ENCODE results near the gene SMURF1. TPM values are rescaled to one million over a fixed set of nuclear protein-coding genes. Genes with fewer than 3 reads are reported as not detected.

Gene SMURF1
- total RNA-seq, 4 donors from 2014 or later = 25.3 to 47.5 (median 36.5) TPM

- no peak for TF ChIP-seq CTCF (IDR thresholded peaks at IDR 0.05)
- intact Hi-C loops (cut with DNase I; ENCODE audit: low total_unique reads) = no loop called here
- in situ Hi-C loops (cut with MboI; ENCODE audit: low pct_ligation_motif_present in 1 of 4, low pct_unique_long_range_greater_than_20kb in 1 of 4, low sequenced_read_pairs in 3 of 4) = no loop called here
- no peak overlapping the region for H3K27ac ChIP-seq
- H3K4me3 ChIP-seq = no peak overlapping the region
- DNase-seq = no peak
- H3K9me3 ChIP-seq = no peaks in the 10 kb centered on the region
- no peaks in the 10 kb centered on the region for H3K27me3 ChIP-seq
- WGBS, 2 donors (ENCODE audit: low coverage in 1 of 2) = 59 to 73% methylated on average over 6 of the region's 6 CpGs
- H3K36me3 ChIP-seq = peaks cover 0 to 9% (median 3%) of the 10 kb centered on the region in 4 donors
- H3K4me1 ChIP-seq = no peaks in the 10 kb centered on the region
Observed at GRCh38 chr7:99061001-99061776, 82.7 kb downstream of the SMURF1 start.

GRCh38 chr7:99054781-99055180 is 89.1 kb downstream of the SMURF1 start:
- H3K4me1 ChIP-seq = no peaks in the 10 kb centered on the region
- no peaks in the 10 kb centered on the region for H3K9me3 ChIP-seq
- no peaks in the 10 kb centered on the region for H3K27me3 ChIP-seq
- H3K36me3 ChIP-seq = peaks cover 0 to 51% (median 15%) of the 10 kb centered on the region in 4 donors
- no peak for DNase-seq
- no peak overlapping the region for H3K4me3 ChIP-seq
- 85 to 92% methylated on average over 6 to 9 of the region's 9 CpGs for WGBS, 2 donors (ENCODE audit: low coverage in 1 of 2)
- TF ChIP-seq CTCF (IDR thresholded peaks at IDR 0.05) (no peak), POLR2AphosphoS5 (IDR thresholded peaks at IDR 0.05) (no peak), POLR2A (IDR thresholded peaks at IDR 0.05) (no peak), EP300 (IDR thresholded peaks at IDR 0.05; ENCODE audit: low read depth) (no peak)
- H3K27ac ChIP-seq = no peak overlapping the region
- in situ Hi-C loops (cut with MboI; ENCODE audit: low pct_ligation_motif_present in 1 of 4, low pct_unique_long_range_greater_than_20kb in 1 of 4, low sequenced_read_pairs in 3 of 4) (no loop called here), intact Hi-C loops (cut with DNase I; ENCODE audit: low total_unique reads) (no loop called here)

GRCh38 chr7:99050971-99051370 is 92.9 kb downstream of the SMURF1 start:
- H3K27me3 ChIP-seq = no peaks in the 10 kb centered on the region
- H3K36me3 ChIP-seq = peaks cover 0 to 68% (median 26%) of the 10 kb centered on the region in 4 donors
- H3K9me3 ChIP-seq = no peaks in the 10 kb centered on the region
- intact Hi-C loops (cut with DNase I; ENCODE audit: low total_unique reads) = no loop called here
- in situ Hi-C loops (cut with MboI; ENCODE audit: low pct_ligation_motif_present in 1 of 4, low pct_unique_long_range_greater_than_20kb in 1 of 4, low sequenced_read_pairs in 3 of 4) = no loop called here
- H3K27ac ChIP-seq = no peak overlapping the region
- H3K4me1 ChIP-seq = no peaks in the 10 kb centered on the region
- TF ChIP-seq POLR2A (IDR thresholded peaks at IDR 0.05) (no peak), CTCF (IDR thresholded peaks at IDR 0.05) (no peak), EP300 (IDR thresholded peaks at IDR 0.05; ENCODE audit: low read depth) (no peak), POLR2AphosphoS5 (IDR thresholded peaks at IDR 0.05) (no peak)
- 48 to 75% methylated on average over 1 to 2 of the region's 2 CpGs for WGBS, 2 donors (ENCODE audit: low coverage in 1 of 2)
- DNase-seq = no peak
- no peak overlapping the region for H3K4me3 ChIP-seq

- intact Hi-C loops (cut with DNase I; ENCODE audit: low total_unique reads) = no loop called here
- in situ Hi-C loops (cut with MboI; ENCODE audit: low pct_ligation_motif_present in 1 of 4, low pct_unique_long_range_greater_than_20kb in 1 of 4, low sequenced_read_pairs in 3 of 4) = loop anchor here in 2 of 4 donors (10.0 kb wide), 2 partner anchors 97 to 267 kb away; partner anchors contain the start of gene SMURF1 (in 1 of the 2)
- Histone ChIP-seq H3K9me3 (no peaks in the 10 kb centered on the region), H3K4me3 (no peak overlapping the region), H3K4me1 (peaks cover 0 to 9% (median 1%) of the 10 kb centered on the region in 4 donors), H3K27me3 (no peaks in the 10 kb centered on the region), H3K27ac (no peak overlapping the region), H3K36me3 (peaks cover 0 to 63% (median 31%) of the 10 kb centered on the region in 4 donors)
- TF ChIP-seq POLR2A (IDR thresholded peaks at IDR 0.05) (no peak), CTCF (IDR thresholded peaks at IDR 0.05) (no peak), POLR2AphosphoS5 (IDR thresholded peaks at IDR 0.05) (no peak), EP300 (IDR thresholded peaks at IDR 0.05; ENCODE audit: low read depth) (no peak)
- DNase-seq = no peak
- 90 to 91% methylated on average over 2 to 15 of the region's 15 CpGs for WGBS, 2 donors (ENCODE audit: low coverage in 1 of 2)
Observed at GRCh38 chr7:99047526-99048077, 96.3 kb downstream of the SMURF1 start.
